Smooth muscle cell (in vitro differentiated cells): Measurements from ENCODE around the gene RGMA. TPM values are rescaled to one million over a fixed set of nuclear protein-coding genes. Genes with fewer than 3 reads are reported as not detected.
"Not testable (repeated sequence)": the region's sequence is repeated elsewhere in the genome, so short reads cannot be mapped to it uniquely, and the experiment has no call there.

Experiments used
- DNase-seq: peaks from one replicate; lab custom pipeline; 2025; ENCODE audit not compliant: unreplicated experiment; lab: John Stamatoyannopoulos, UW
- H2AFZ ChIP-seq: fragments of 200-600 bp; sonication (generic); 2 replicates; pipeline ENCODE4 v1.6.0; 2016; ENCODE audit warnings: antibody characterized with exemption, low read depth, mild to moderate bottlenecking
- H3F3A ChIP-seq: fragments of 200-600 bp; sonication (generic); 2 replicates; pipeline ENCODE4 v1.6.0; 2017; ENCODE audit warnings: antibody characterized with exemption, low read depth
- H3K27ac ChIP-seq: fragments of 200-600 bp; sonication (generic); 2 replicates; pipeline ENCODE4 v1.5.1; 2016; ENCODE audit warnings: low read depth, mild to moderate bottlenecking
- H3K27me3 ChIP-seq: fragments of 200-600 bp; sonication (generic); 2 replicates; pipeline ENCODE4 v1.6.1; 2016; ENCODE audit warnings: low read depth, mild to moderate bottlenecking
- H3K36me3 ChIP-seq: fragments of 200-600 bp; sonication (generic); 2 replicates; pipeline ENCODE4 v1.5.1; 2016; ENCODE audit warnings: low read depth
- H3K4me1 ChIP-seq: fragments of 200-600 bp; sonication (generic); 2 replicates; pipeline ENCODE4 v1.5.1; 2016; ENCODE audit warnings: low read depth
- H3K4me2 ChIP-seq: fragments of 200-600 bp; sonication (generic); 2 replicates; pipeline ENCODE4 v1.6.0; 2016; ENCODE audit warnings: mild to moderate bottlenecking
- H3K4me3 ChIP-seq: fragments of 200-600 bp; sonication (generic); 2 replicates; pipeline ENCODE4 v1.5.1; 2016; ENCODE audit warnings: mild to moderate bottlenecking
- H3K79me2 ChIP-seq: fragments of 200-600 bp; sonication (generic); 2 replicates; pipeline ENCODE4 v1.6.0; 2016; ENCODE audit warnings: low read depth, mild to moderate bottlenecking
- H3K9ac ChIP-seq: fragments of 200-600 bp; sonication (generic); 2 replicates; pipeline ENCODE4 v1.6.0; 2016; ENCODE audit warnings: low read depth
- H3K9me3 ChIP-seq: fragments of 200-600 bp; sonication (generic); replicated peaks from 2 replicates; pipeline ENCODE4 v1.5.1; 2016; ENCODE audit warnings: low read depth
- H4K20me1 ChIP-seq: fragments of 200-600 bp; sonication (generic); 2 replicates; pipeline ENCODE4 v1.6.0; 2016; ENCODE audit warnings: low read depth
- WGBS: methylation state at CpG from one replicate; pipeline ENCODE4 v1.1.7; 2016; ENCODE audit warnings: low lambda C conversion rate; 5-methylcytosine and 5-hydroxymethylcytosine counted together
- polyA plus RNA-seq: library from polyadenylated mRNA; unstranded; fragments of >200 nt; fragmentation: Nextera tagmentation; extraction: Ambion mirVana; gene quantifications from 2 replicates; pipeline ENCODE4 v1.2.1, GENCODE V29; 2016
- total RNA-seq: library from RNA; depleted of rRNA; stranded (reverse); fragments of >200 nt; gene quantifications from 2 replicates; pipeline ENCODE4 v1.2.3, GENCODE V29; 2014
- TF ChIP-seq, protein P1 (sequence below): fragments of 200-600 bp; sonication (generic); IDR thresholded peaks from 2 replicates; pipeline ENCODE4 v1.5.1; 2017; ENCODE audit warnings: borderline replicate concordance, mild to moderate bottlenecking, antibody characterized with exemption; ENCODE audit not compliant: insufficient read depth, poor library complexity, severe bottlenecking

RGMA gene
- total and polyA plus RNA-seq, 2 experiments from 2014 or later, result 0.04 to 0.35 TPM

DNA sequence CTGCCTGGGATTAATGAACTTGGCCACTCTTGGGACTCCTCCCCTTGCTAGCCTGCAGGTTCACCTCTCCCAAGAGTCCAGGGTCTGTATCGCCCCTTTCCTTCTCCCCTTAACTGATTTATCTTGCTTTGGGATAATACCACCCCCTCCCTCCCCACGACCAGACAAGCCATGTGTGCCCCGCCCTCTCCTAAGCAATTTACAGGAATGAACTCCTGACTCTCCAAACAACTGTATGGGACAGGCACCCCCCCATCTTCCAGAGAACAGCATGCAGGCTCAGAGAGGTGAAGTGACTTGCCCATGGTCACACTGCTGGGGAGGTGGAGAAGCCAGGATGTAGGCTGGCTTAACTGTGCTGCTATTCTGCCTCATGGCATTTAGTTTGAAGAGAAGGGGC, 46.8 kb downstream of the RGMA start:
- Histone ChIP-seq H3K27me3 (no peaks in the 10 kb centered on the region), H3K27ac (no peak overlapping the region), H3K36me3 (no peaks in the 10 kb centered on the region), H3K4me1 (peaks cover 8% of the 10 kb centered on the region), H2AFZ (no peak overlapping the region), H4K20me1 (no peaks in the 10 kb centered on the region), H3K9ac (no peak overlapping the region), H3K79me2 (no peaks in the 10 kb centered on the region), H3K4me3 (no peak overlapping the region), H3K9me3 (no peaks in the 10 kb centered on the region), H3K4me2 (no peak overlapping the region), H3F3A (no peaks in the 10 kb centered on the region)
- DNase-seq, result no peak
- TF ChIP-seq, protein P1, sequence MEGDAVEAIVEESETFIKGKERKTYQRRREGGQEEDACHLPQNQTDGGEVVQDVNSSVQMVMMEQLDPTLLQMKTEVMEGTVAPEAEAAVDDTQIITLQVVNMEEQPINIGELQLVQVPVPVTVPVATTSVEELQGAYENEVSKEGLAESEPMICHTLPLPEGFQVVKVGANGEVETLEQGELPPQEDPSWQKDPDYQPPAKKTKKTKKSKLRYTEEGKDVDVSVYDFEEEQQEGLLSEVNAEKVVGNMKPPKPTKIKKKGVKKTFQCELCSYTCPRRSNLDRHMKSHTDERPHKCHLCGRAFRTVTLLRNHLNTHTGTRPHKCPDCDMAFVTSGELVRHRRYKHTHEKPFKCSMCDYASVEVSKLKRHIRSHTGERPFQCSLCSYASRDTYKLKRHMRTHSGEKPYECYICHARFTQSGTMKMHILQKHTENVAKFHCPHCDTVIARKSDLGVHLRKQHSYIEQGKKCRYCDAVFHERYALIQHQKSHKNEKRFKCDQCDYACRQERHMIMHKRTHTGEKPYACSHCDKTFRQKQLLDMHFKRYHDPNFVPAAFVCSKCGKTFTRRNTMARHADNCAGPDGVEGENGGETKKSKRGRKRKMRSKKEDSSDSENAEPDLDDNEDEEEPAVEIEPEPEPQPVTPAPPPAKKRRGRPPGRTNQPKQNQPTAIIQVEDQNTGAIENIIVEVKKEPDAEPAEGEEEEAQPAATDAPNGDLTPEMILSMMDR, result no peak
- 69% methylated on average over 3 of the region's 3 CpGs for WGBS

DNA sequence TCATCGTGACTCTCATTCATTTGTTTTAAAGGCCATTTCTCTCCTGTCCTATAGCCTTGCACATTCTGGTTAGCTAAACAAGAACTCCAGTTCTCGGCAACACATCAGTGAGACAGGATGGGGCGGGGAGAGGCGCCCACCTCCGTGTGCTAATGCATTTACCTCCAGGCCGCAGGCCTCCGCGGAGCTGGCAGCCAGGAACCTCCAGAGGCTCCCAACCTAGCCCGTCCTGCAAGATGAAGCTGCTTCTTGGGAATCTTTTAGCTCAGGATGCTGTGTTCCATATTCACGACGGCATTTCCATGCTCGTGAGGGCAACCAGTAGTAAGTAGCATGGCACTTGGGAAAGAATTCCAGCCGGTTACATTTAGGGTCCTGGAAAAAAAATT, 47.9 kb downstream of the RGMA start:
- 75% methylated on average over 13 of the region's 13 CpGs for WGBS
- Histone ChIP-seq H3F3A (no peaks in the 10 kb centered on the region), H3K79me2 (no peaks in the 10 kb centered on the region), H3K4me3 (no peak overlapping the region), H3K4me1 (peaks cover 8% of the 10 kb centered on the region), H4K20me1 (no peaks in the 10 kb centered on the region), H3K9ac (no peak overlapping the region), H3K9me3 (no peaks in the 10 kb centered on the region), H3K27ac (no peak overlapping the region), H3K27me3 (no peaks in the 10 kb centered on the region), H3K4me2 (no peak overlapping the region), H2AFZ (no peak overlapping the region), H3K36me3 (no peaks in the 10 kb centered on the region)
- TF ChIP-seq, protein P1, result no peak
- no peak for DNase-seq

DNA sequence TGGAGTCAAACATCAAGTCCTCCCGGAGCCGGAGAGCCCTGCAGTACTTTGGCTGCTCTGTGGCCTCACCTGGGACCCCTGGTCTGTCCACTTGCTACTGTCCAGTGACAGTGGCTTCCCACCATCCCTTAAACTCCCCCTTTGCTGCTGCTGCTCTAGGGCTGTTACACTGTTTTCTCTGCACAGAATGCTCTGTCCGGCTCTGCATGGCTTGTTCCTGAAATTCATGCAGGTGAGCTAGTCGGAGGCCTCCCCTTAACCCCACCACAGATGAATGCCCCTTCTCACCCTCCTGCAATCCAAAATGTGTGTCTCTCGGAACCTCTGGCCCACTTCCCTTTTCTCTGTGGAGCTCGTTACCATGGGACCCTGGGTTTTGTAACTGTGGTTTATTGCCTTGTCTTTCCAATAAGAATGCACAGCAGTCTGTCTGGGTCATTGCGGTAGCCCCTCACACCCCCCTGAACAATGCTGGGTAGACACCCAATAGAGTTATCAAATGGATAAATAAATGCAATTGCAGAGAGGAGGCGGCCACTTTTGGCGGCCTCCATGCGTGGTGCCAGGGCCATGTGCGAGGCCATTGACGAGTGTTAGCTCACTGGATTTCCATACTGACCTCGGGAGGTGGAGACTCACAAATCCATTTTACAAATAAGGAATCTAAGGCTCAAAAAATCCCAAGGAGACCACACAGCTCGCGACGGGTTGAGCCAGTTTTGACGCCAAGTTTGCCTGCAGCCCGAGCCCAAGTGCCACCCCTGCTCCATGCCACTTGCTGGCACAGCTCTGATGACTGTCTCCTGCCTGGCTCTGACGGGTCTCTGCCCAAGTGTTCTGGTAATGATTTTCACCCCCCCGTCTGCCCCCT, 48.5 kb downstream of the RGMA start:
- Histone ChIP-seq H3K9me3 (no peaks in the 10 kb centered on the region), H3K27ac (no peak overlapping the region), H3K4me1 (peaks cover 8% of the 10 kb centered on the region), H3K27me3 (no peaks in the 10 kb centered on the region), H3K4me2 (no peak overlapping the region), H3K79me2 (no peaks in the 10 kb centered on the region), H3F3A (no peaks in the 10 kb centered on the region), H4K20me1 (no peaks in the 10 kb centered on the region), H3K9ac (no peak overlapping the region), H3K4me3 (no peak overlapping the region), H3K36me3 (no peaks in the 10 kb centered on the region), H2AFZ (no peak overlapping the region)
- WGBS, result 92% methylated on average over 20 of the region's 20 CpGs
- no peak for DNase-seq
- TF ChIP-seq, protein P1, result no peak

DNA sequence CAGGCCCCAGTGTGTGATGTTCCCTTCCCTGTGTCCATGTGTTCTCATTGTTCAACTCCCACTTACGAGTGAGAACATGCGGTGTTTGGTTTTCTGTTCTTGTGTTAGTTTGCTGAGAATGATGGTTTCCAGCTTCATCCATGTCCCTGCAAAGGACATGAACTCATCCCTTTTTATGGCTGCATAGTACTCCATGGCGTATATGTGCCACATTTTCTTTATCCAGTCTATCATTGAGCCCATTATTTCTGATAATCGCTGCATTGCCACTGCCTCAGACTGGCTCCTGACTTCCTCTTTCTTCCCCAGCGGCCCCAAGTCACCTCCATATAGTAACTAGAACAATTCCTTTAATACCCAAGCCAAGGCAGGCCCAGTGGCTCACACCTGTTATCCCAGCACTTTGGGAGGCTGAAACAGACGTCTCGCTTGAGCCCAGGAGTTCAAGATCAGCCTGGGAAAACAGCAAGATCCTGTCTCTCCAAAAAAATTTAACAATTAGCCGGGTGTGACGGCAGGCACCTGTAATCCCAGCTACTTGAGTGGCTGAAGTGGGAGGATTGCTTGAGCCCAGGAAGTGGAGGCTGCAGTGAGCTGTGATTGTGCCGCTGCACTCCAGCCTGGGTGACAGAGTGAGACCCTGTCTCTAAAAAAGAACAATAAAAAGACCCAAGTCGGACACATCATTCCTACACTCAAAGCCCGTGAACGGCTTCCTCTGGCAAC, 49.3 kb downstream of the RGMA start:
- DNase-seq, H3K9me3 ChIP-seq, H4K20me1 ChIP-seq, H3K4me3 ChIP-seq, H3K79me2 ChIP-seq, H3K4me1 ChIP-seq, H3K4me2 ChIP-seq, H3K9ac ChIP-seq, H3F3A ChIP-seq, H2AFZ ChIP-seq, H3K36me3 ChIP-seq, H3K27ac ChIP-seq, H3K27me3 ChIP-seq: not testable (repeated sequence)
- 95% methylated on average over 13 of the region's 13 CpGs for WGBS
